K562 (cell line): Measurements from ENCODE around the gene NEK5. TPM values are rescaled to one million over a fixed set of nuclear protein-coding genes. Genes with fewer than 3 reads are reported as not detected.

Experiments
- ATAC-seq: fragments of 200-7000 bp; cut with Tn5 transposase; 3 replicates; pipeline ENCODE4 v1.9.1; 2020; ENCODE audit warnings: moderate library complexity
- BruUV-seq: library from RNA; stranded (reverse); fragments of 400-500 nt; replicated peaks from 2 replicates; lab custom pipeline; 2021; lab: Mats Ljungman, UMichigan
- CTCF ChIA-PET: fragments of 300-600 bp; formaldehyde crosslinking; extraction: SDS; loops from one replicate; lab custom pipeline; 2021; ENCODE audit warnings: low intra/inter-chr PET ratio; lab: Yijun Ruan, JAX
- POLR2A ChIA-PET: fragments of 300-600, 350-650 bp; sonication (Branson Sonifier 250); formaldehyde crosslinking; extraction: SDS; loops from one replicate; lab custom pipeline; 2021; ENCODE audit warnings: antibody characterized with exemption, inconsistent platforms; lab: Yijun Ruan, JAX
- DNase-seq, 4 experiments: peaks; one replicate each; pipeline versions ENCODE4 v3.0.0 to v3.0.0-alpha.2; 2011 to 2018; ENCODE audit warnings: low spot score in 3 of 4, mixed read lengths in 3 of 4; ENCODE audit errors: extremely low read depth in 1 of 4
- FAIRE-seq: peaks from 2 replicates; lab custom pipeline; 2011; peaks lifted over from hg19 to GRCh38; lab: Jason Lieb, UNC
- H2AFZ ChIP-seq: 2 replicates; pipeline ENCODE4 v1.6.0; 2011; ENCODE audit warnings: low read depth, low read length, control low read depth, inconsistent platforms
- H3K27ac ChIP-seq: fragments of 200-600 bp; 3 replicates; pipeline ENCODE4 v1.8.0; 2011; ENCODE audit warnings: low read depth, mild to moderate bottlenecking, control low read depth, inconsistent platforms, low read length, moderate library complexity, mixed read lengths; ENCODE audit errors: extremely low read depth
- H3K27me3 ChIP-seq, 2 experiments: fragments of 300-600 bp in 1 of 2; 2 replicates in 1 of 2; 3 replicates in 1 of 2; pipeline versions ENCODE4 v1.6.0 to v1.8.0; 2011; ENCODE audit warnings: inconsistent platforms in 2 of 2, low read length in 2 of 2, mild to moderate bottlenecking in 1 of 2, mixed read lengths in 1 of 2, moderate library complexity in 1 of 2; ENCODE audit not compliant: control insufficient read depth in 2 of 2, insufficient read depth in 2 of 2
- H3K36me3 ChIP-seq: fragments of 300-600 bp; 3 replicates; pipeline ENCODE4 v1.8.0; 2011; ENCODE audit warnings: mild to moderate bottlenecking, low read length, inconsistent platforms; ENCODE audit not compliant: control insufficient read depth, insufficient read depth
- H3K4me1 ChIP-seq, 2 experiments: fragments of 200-600 bp in 1 of 2; replicated peaks in 1 of 2; 2 replicates in 1 of 2; 3 replicates in 1 of 2; pipeline versions ENCODE4 v1.5.1 to v1.8.0; 2011; ENCODE audit warnings: inconsistent platforms in 2 of 2, low read length in 2 of 2, mild to moderate bottlenecking in 1 of 2, mixed read lengths in 1 of 2, moderate library complexity in 1 of 2; ENCODE audit not compliant: control insufficient read depth in 2 of 2, insufficient read depth in 2 of 2
- H3K4me2 ChIP-seq: 2 replicates; pipeline ENCODE4 v1.6.1; 2011; ENCODE audit warnings: low read length, control low read depth, inconsistent platforms, mixed read lengths; ENCODE audit not compliant: insufficient read depth
- H3K4me3 ChIP-seq: fragments of 200-600 bp; sonication (generic), shearing (Covaris generic); 2 replicates; pipeline ENCODE4 v1.5.1; 2016; ENCODE audit warnings: control low read depth, inconsistent platforms
- H3K79me2 ChIP-seq: fragments of 200-600 bp; 3 replicates; pipeline ENCODE4 v1.8.0; 2011; ENCODE audit warnings: low read length, inconsistent platforms; ENCODE audit not compliant: control insufficient read depth, insufficient read depth
- H3K9ac ChIP-seq, 2 experiments: 2 replicates each; pipeline versions ENCODE4 v1.6.0 to v1.6.1; 2011; ENCODE audit warnings: low read depth in 2 of 2, low read length in 2 of 2, control low read depth in 1 of 2, inconsistent platforms in 1 of 2, mild to moderate bottlenecking in 1 of 2, mixed read lengths in 1 of 2; ENCODE audit not compliant: insufficient read depth in 1 of 2
- H3K9me1 ChIP-seq: one replicate; pipeline ENCODE4 v1.6.0; 2011; ENCODE audit warnings: inconsistent platforms, mild to moderate bottlenecking, low read length, moderate library complexity; ENCODE audit not compliant: control insufficient read depth, insufficient read depth
- H3K9me3 ChIP-seq: replicated peaks from 2 replicates; pipeline ENCODE4 v1.5.1; 2011; ENCODE audit warnings: low read depth, low read length, inconsistent platforms; ENCODE audit not compliant: control insufficient read depth, insufficient read depth
- H4K20me1 ChIP-seq: replicated peaks from 2 replicates; pipeline ENCODE4 v1.6.1; 2011; ENCODE audit warnings: low read length, inconsistent platforms, mixed read lengths; ENCODE audit not compliant: control insufficient read depth, insufficient read depth
- BRF2 ChIP-seq: IDR thresholded peaks from 3 replicates; pipeline ENCODE4 v1.6.1; 2011; ENCODE audit warnings: borderline replicate concordance, mild to moderate bottlenecking; ENCODE audit not compliant: insufficient read length, insufficient read depth
- CBFA2T2 ChIP-seq: fragments of 450-650 bp; conservative IDR thresholded peaks from 2 replicates; pipeline ENCODE4 v1.6.1; 2017; ENCODE audit warnings: mild to moderate bottlenecking
- ETS2 ChIP-seq: IDR thresholded peaks from 2 replicates; pipeline ENCODE4 v1.6.1; 2016; ENCODE audit warnings: borderline replicate concordance, missing genetic modification characterization, mild to moderate bottlenecking, moderate library complexity, missing compliant biosample characterization; ENCODE audit not compliant: poor library complexity, severe bottlenecking
- FOXO4 ChIP-seq: fragments of 450-650 bp; formaldehyde crosslinking; IDR thresholded peaks from 2 replicates; pipeline ENCODE4 v1.4.0; 2020; ENCODE audit warnings: mild to moderate bottlenecking, moderate library complexity
- HDGF ChIP-seq: fragments of 450-650 bp; IDR thresholded peaks from 2 replicates; pipeline ENCODE4 v1.6.1; 2016
- JUN ChIP-seq, 2 experiments: sonication (generic) in 1 of 2; formaldehyde crosslinking in 1 of 2; IDR thresholded peaks; 2 replicates each; pipeline versions ENCODE4 v1.6.1 to v1.8.0; 2012 to 2022; ENCODE audit warnings: borderline replicate concordance in 2 of 2, mild to moderate bottlenecking in 2 of 2, improper control_type of control experiment in 1 of 2, low read depth in 1 of 2, low read length in 1 of 2, missing genetic modification reagents in 1 of 2
- RAD21 ChIP-seq, 2 experiments: fragments of 250-450 bp in 1 of 2; fragments of 450-650 bp in 1 of 2; sonication (Bioruptor Pico) in 1 of 2; formaldehyde crosslinking in 1 of 2; IDR thresholded peaks in 1 of 2; conservative IDR thresholded peaks in 1 of 2; 2 replicates each; pipeline versions ENCODE4 v1.4.0 to v1.8.0; 2020 to 2022; ENCODE audit warnings: mild to moderate bottlenecking in 2 of 2, moderate library complexity in 1 of 2
- TAF15 ChIP-seq: fragments of 200-400 bp; formaldehyde crosslinking; IDR thresholded peaks from 2 replicates; pipeline ENCODE4 v1.6.1; 2017; ENCODE audit warnings: mild to moderate bottlenecking, low read depth, low read length, moderate library complexity
- TFAP4 ChIP-seq: sonication (generic); formaldehyde crosslinking; IDR thresholded peaks from 2 replicates; pipeline ENCODE4 v1.8.0; 2022; ENCODE audit warnings: missing genetic modification reagents, mild to moderate bottlenecking, moderate library complexity, borderline replicate concordance
- ZFP36 ChIP-seq: fragments of 150-350 bp; IDR thresholded peaks from 2 replicates; pipeline ENCODE4 v1.6.1; 2018; ENCODE audit warnings: low read length, low read depth; ENCODE audit not compliant: partially characterized antibody
- WGBS: fragments of 100-300 bp; shearing (Covaris generic); methylation state at CpG from one replicate; pipeline ENCODE4 v1.1.6; 2016; ENCODE audit warnings: low coverage, mixed read lengths; ENCODE audit not compliant: insufficient coverage; ENCODE audit errors: missing lambda C conversion rate; 5-methylcytosine and 5-hydroxymethylcytosine counted together
- in situ Hi-C: fragments of 300-500 bp; cut with MboI; formaldehyde crosslinking; loops from 4 replicates; pipeline ENCODE4 v1.15.0; 2018; ENCODE audit warnings: inconsistent platforms, mixed read lengths
- intact Hi-C: fragments of 100-400 bp; cut with micrococcal nuclease; formaldehyde crosslinking; loops from 2 replicates; pipeline ENCODE4 v1.14.2; 2022
- polyA plus RNA-seq, 8 experiments: library from polyadenylated mRNA; depleted of rRNA in 4 of 8; stranded (reverse) in 5 of 8; unstranded in 3 of 8; fragments of >200 nt; fragmentation: Nextera tagmentation in 2 of 8; fragmentation: Illumina TruSeq in 1 of 8; extraction: Ambion mirVana in 2 of 8; extraction: Trizol in 1 of 8; gene quantifications; 2 replicates each; pipeline versions ENCODE4 v1.2.1 to v1.2.3, GENCODE V29; 2011 to 2014; ENCODE audit warnings: inconsistent platforms in 1 of 8, missing spikeins in 1 of 8
- total RNA-seq, 7 experiments: library from RNA; depleted of rRNA in 6 of 7; stranded (reverse); fragments of >200 nt in 6 of 7; fragmentation: Illumina TruSeq in 2 of 7; extraction: Trizol in 2 of 7; gene quantifications; 2 replicates each; pipeline versions ENCODE4 v1.2.1 to v1.2.3, GENCODE V29; 2011 to 2021; ENCODE audit warnings: low replicate concordance in 1 of 7
- TF ChIP-seq, protein P1 (sequence below): sonication (generic); formaldehyde crosslinking; IDR thresholded peaks from 2 replicates; pipeline ENCODE4 v1.8.1; 2022; ENCODE audit warnings: missing genetic modification reagents
- TF ChIP-seq, protein P2 (sequence below), 2 experiments: fragments of 200-800 bp in 1 of 2; sonication (Bioruptor generic) in 1 of 2; sonication (generic) in 1 of 2; formaldehyde crosslinking in 1 of 2; IDR thresholded peaks in 1 of 2; conservative IDR thresholded peaks in 1 of 2; 2 replicates each; pipeline versions ENCODE4 v1.5.0 to v1.6.1; 2016 to 2020; ENCODE audit warnings: missing compliant biosample characterization in 1 of 2, missing genetic modification characterization in 1 of 2, missing genetic modification reagents in 1 of 2

Gene NEK5
- total and polyA plus RNA-seq, 9 of the 15 experiments (the other 6 are each of a cell fraction or from before 2014, with no cell fraction given): 0.09 to 0.44 (median 0.33) TPM

GRCh38 chr13:52067237-52067636 lies 61.6 kb downstream of the NEK5 start (continued):
- 0 out of 2 replicates have a peak, but pooled peaks have one; percentile 14 for TF ChIP-seq JUN (IDR thresholded peaks at IDR 0.05; ENCODE audit: borderline replicate concordance, low read depth, low read length)
- no peak for TF ChIP-seq JUN (CRISPR knock-in tag; IDR thresholded peaks at IDR 0.05; ENCODE audit: borderline replicate concordance)
- peak; percentile 66 for TF ChIP-seq CBFA2T2
- peak; percentile 99 for TF ChIP-seq ZFP36

GRCh38 chr13:52061587-52061986 lies 67.3 kb downstream of the NEK5 start:
- no peak for DNase-seq
- no peak overlapping the region for H3K27ac ChIP-seq
- no peak for FAIRE-seq
- no peaks in the 10 kb centered on the region; the same call in none of the 2 replicates for H3K9me3 ChIP-seq
- no peak overlapping the region for H3K4me3 ChIP-seq
- intact Hi-C loops: no loop called here
- no peaks in the 10 kb centered on the region for H3K4me1 ChIP-seq
- no peaks in the 10 kb centered on the region for H3K79me2 ChIP-seq
- no peak for ATAC-seq
- H3K9ac ChIP-seq: no peak overlapping the region
- H3K36me3 ChIP-seq: no peaks in the 10 kb centered on the region
- H3K9me1 ChIP-seq: no peaks in the 10 kb centered on the region
- BruUV-seq: no TSS peak
- ChIA-PET POLR2A (no interaction called here), CTCF (no interaction called here)
- no peak overlapping the region for H3K4me2 ChIP-seq
- H2AFZ ChIP-seq: no peak overlapping the region
- in situ Hi-C loops: no loop called here
- no peaks in the 10 kb centered on the region for H4K20me1 ChIP-seq
- WGBS: 33% methylated on average over 3 of the region's 3 CpGs
- no peaks in the 10 kb centered on the region for H3K27me3 ChIP-seq
- TF ChIP-seq BRF2 (no peak), FOXO4 (CRISPR knock-in tag) (no peak), HDGF (no peak), TAF15 (no peak), RAD21 (CRISPR knock-in tag; conservative IDR thresholded peaks at IDR 0.05 in 1 of 2, IDR thresholded peaks at IDR 0.05 in 1 of 2) (no peak), TFAP4 (CRISPR knock-in tag) (no peak), ETS2 (tag) (no peak)
- TF ChIP-seq, protein P1, sequence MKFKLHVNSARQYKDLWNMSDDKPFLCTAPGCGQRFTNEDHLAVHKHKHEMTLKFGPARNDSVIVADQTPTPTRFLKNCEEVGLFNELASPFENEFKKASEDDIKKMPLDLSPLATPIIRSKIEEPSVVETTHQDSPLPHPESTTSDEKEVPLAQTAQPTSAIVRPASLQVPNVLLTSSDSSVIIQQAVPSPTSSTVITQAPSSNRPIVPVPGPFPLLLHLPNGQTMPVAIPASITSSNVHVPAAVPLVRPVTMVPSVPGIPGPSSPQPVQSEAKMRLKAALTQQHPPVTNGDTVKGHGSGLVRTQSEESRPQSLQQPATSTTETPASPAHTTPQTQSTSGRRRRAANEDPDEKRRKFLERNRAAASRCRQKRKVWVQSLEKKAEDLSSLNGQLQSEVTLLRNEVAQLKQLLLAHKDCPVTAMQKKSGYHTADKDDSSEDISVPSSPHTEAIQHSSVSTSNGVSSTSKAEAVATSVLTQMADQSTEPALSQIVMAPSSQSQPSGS (CRISPR knock-in tag): no peak
- TF ChIP-seq, protein P2, sequence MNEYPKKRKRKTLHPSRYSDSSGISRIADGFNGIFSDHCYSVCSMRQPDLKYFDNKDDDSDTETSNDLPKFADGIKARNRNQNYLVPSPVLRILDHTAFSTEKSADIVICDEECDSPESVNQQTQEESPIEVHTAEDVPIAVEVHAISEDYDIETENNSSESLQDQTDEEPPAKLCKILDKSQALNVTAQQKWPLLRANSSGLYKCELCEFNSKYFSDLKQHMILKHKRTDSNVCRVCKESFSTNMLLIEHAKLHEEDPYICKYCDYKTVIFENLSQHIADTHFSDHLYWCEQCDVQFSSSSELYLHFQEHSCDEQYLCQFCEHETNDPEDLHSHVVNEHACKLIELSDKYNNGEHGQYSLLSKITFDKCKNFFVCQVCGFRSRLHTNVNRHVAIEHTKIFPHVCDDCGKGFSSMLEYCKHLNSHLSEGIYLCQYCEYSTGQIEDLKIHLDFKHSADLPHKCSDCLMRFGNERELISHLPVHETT (CRISPR knock-in tag; conservative IDR thresholded peaks at IDR 0.05 in 1 of 2, IDR thresholded peaks at IDR 0.05 in 1 of 2): no peak
